ENCODE measurements around the gene SULT1A1.
"Not testable (repeated sequence)": the region's sequence is repeated elsewhere in the genome, so short reads cannot be mapped to it uniquely, and the experiment has no call there.

The SULT1A1 gene

DNA sequence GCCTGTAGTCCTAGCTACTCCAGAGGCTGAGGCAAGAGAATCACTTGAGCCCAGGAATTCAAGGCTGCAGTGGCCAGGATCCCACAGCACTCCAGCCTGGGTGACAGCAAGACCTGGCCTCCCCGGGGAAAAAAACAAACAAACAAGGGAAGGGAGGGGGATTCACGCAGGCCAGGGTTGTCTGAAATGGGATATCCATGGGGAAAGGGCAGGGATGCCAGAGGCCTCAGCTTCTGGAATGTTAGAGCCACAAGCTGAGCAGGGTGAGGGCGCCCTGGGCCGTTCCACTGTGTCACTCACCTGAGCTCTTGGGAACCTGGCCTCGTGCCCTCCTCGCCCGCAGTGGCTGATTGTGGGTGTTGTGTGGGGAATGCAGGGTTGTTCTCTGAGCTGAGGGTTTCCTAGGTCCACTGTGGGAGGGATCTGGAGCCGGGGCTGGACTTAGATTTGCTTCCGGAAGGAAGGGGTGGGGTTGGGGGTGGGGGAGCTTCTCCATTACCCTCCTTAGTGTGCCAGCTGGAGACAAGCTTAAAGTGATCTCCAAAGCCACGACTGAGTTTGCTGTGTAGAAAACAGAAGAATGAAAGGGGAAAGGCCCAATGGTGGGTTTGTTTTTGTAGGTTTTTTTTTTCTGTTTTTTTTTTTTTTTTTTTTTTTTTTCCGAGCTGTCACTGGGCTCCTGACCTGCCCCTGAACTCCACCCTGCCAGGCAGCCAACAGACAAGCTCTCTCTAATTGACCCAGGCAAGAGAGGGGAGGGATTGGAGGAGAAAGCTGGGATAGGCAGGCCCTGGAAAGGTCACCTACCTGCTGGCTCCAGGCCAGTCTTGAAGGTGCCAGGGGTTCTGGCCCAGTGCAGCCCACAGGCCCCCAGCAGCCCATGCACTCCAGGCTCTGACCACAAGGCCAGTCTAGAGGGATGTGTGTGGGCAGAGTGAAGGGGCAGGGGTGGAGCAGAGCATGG lies at the start of gene SULT1A1:
Gene SULT1A1, minus strand, starts transcription at position 414 of the 964 bp plus-strand sequence. CDS start 1,189 bp downstream, outside the sequence.
- DNase-seq (ENCODE audit: low read depth, low spot score) = no peak
- Histone ChIP-seq H3K9ac (ENCODE audit: insufficient read length) (peak within 1 kb of the TSS; percentile 26), H3K36me3 (ENCODE audit: insufficient read depth, low read length) (no peaks in the 10 kb centered on the region), H3K9me3 (ENCODE audit: low read depth, low read length) (no peaks in the 10 kb centered on the region), H3K27ac (no peak within 1 kb of the TSS), H3K4me3 (peak within 1 kb of the TSS; percentile 60)
- TF ChIP-seq POLR2AphosphoS5 (IDR thresholded peaks at IDR 0.05; ENCODE audit: borderline replicate concordance, low read depth, low read length) (no peak), FOXP2 (optimal IDR thresholded peaks at IDR 0.05; ENCODE audit: control extremely low read depth, extremely low read length, insufficient read depth) (no peak), EZH2 (IDR thresholded peaks at IDR 0.05) (no peak)

GRCh38 chr16:28639959-28640358 lies 30.1 kb upstream of the SULT1A1 start:
- not testable (repeated sequence) for DNase-seq (ENCODE audit: low read depth, low spot score); H3K27ac ChIP-seq; H3K9ac ChIP-seq (ENCODE audit: insufficient read length); H3K36me3 ChIP-seq (ENCODE audit: insufficient read depth, low read length); H3K9me3 ChIP-seq (ENCODE audit: low read depth, low read length); H3K4me3 ChIP-seq

DNA sequence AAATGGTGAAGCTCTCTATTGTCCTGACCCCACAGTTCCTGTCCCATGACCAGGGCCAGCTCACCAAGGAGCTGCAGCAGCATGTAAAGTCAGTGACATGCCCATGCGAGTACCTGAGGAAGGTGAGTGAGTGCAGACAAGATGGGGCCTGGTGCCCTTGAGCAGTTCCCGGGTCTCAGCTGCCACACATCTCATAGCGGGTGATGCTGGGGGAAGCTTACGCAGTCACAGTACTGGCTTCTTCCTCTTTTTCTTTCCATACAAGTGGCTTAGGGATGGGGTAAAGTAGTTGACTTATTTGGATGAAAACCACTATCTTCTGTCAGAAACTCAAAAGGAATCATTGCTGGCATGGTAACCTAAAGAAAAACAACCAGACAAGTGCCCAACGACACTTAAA lies 28.5 kb upstream of the SULT1A1 start:
- H3K9ac ChIP-seq (ENCODE audit: insufficient read length); H3K4me3 ChIP-seq; H3K9me3 ChIP-seq (ENCODE audit: low read depth, low read length); DNase-seq (ENCODE audit: low read depth, low spot score); H3K36me3 ChIP-seq (ENCODE audit: insufficient read depth, low read length); H3K27ac ChIP-seq: not testable (repeated sequence)

GRCh38 chr16:28637765-28638164 lies 27.9 kb upstream of the SULT1A1 start, which contains the start of gene NPIPB8:
NPIPB8 (plus strand) TSS chr16:28638065; CDS start chr16:28638361, 296 bp downstream.
- not testable (repeated sequence) for H3K27ac ChIP-seq; DNase-seq (ENCODE audit: low read depth, low spot score); H3K4me3 ChIP-seq; H3K9ac ChIP-seq (ENCODE audit: insufficient read length); H3K36me3 ChIP-seq (ENCODE audit: insufficient read depth, low read length); H3K9me3 ChIP-seq (ENCODE audit: low read depth, low read length)

GRCh38 chr16:28636093-28636823 lies 26.4 kb upstream of the SULT1A1 start:
- not testable (repeated sequence) for H3K9me3 ChIP-seq (ENCODE audit: low read depth, low read length); H3K4me3 ChIP-seq; DNase-seq (ENCODE audit: low read depth, low spot score); H3K9ac ChIP-seq (ENCODE audit: insufficient read length); H3K36me3 ChIP-seq (ENCODE audit: insufficient read depth, low read length); H3K27ac ChIP-seq

DNA sequence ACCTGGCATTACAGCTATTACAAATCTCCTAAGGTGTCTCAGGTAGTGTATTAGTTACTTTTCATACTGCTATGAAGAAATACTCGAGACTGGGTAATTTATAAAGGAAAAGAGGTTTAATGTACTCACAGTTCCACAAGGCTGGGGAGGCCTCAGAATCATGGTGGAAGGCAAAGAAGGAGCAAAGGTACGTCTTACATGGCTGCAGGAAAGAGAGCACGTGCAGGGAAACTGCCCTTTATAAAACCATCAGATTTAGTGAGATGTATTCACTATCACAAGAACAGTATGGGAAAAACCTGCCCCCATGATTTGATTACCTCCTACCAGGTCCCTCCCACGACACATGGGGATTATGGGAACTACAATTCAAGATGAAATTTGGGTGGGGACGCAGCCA lies 21.1 kb upstream of the SULT1A1 start:
- H3K9ac ChIP-seq (ENCODE audit: insufficient read length); H3K36me3 ChIP-seq (ENCODE audit: insufficient read depth, low read length); H3K9me3 ChIP-seq (ENCODE audit: low read depth, low read length); H3K4me3 ChIP-seq; DNase-seq (ENCODE audit: low read depth, low spot score); H3K27ac ChIP-seq: not testable (repeated sequence)

DNA sequence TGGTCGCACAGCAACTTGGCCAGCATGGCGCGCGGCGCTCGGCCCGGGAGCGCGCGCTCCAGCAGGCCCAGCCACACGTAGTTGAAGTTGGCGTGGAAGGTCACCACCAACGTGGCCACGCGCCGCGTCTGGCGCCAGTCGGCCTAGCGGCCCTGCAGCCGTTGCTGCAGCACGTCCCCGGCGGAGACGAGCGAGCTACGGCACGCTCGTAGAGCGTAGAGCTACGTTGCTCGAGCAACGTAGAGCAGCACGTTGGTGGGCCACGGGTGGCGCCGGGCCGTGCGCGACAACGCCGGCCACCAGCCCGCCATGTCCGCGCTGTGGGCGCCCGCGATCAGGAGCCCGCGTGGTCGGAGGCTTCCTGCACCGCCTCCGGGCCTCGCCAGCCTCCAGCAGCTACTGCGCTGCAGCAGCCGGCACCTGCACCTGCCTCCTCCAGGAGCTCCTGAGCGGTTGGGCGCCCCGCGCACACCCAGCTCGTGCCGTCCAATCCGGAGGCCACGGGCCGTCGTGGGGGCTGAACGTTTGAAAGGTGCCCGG lies 13.4 kb upstream of the SULT1A1 start:
- TF ChIP-seq FOXP2 (optimal IDR thresholded peaks at IDR 0.05; ENCODE audit: control extremely low read depth, extremely low read length, insufficient read depth) (no peak), POLR2AphosphoS5 (IDR thresholded peaks at IDR 0.05; ENCODE audit: borderline replicate concordance, low read depth, low read length) (no peak), EZH2 (IDR thresholded peaks at IDR 0.05) (no peak)
- H3K9ac ChIP-seq (ENCODE audit: insufficient read length) = no peak overlapping the region
- no peak overlapping the region for H3K27ac ChIP-seq
- H3K4me3 ChIP-seq = no peak overlapping the region
- DNase-seq (ENCODE audit: low read depth, low spot score) = no peak
- no peaks in the 10 kb centered on the region for H3K36me3 ChIP-seq (ENCODE audit: insufficient read depth, low read length)
- H3K9me3 ChIP-seq (ENCODE audit: low read depth, low read length) = no peaks in the 10 kb centered on the region

DNA sequence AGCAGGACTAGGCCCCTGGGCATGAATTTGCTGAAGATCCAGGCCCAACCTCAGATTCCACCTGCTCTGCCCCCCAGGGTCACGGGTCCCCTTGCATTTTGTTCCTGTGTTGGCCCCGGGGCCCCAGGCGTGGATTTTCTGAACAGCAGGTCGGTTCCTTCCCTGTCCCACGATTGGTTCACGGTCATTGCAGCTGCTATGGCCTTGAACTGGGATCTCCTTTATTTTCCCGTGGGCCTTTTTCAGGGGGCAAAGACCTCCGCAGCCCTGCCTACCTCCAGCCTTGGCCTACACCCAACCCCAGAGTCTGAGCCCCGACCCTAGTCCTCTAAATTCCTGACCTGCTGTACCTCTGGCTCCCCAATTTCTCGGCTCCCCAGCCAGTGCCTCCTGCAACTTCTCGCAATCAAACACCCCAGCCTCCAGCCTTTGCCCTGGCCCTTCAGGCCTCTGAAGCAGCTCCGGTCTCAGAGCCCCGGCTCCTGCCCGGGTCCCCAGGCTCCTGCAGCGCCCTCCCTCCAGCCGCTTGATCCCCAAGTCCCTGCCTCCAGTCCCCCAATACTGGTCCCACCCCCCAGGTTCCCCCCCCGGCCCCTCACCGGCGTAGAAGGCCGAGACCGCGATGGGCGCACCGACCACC lies 12.8 kb upstream of the SULT1A1 start:
- H3K9ac ChIP-seq (ENCODE audit: insufficient read length); H3K27ac ChIP-seq; DNase-seq (ENCODE audit: low read depth, low spot score); H3K9me3 ChIP-seq (ENCODE audit: low read depth, low read length); H3K36me3 ChIP-seq (ENCODE audit: insufficient read depth, low read length); H3K4me3 ChIP-seq: not testable (repeated sequence)
